Natural killer cell (primary cell): ENCODE results near the gene IL1B. TPM values are rescaled to one million over a fixed set of nuclear protein-coding genes. Genes with fewer than 3 reads are reported as not detected.
A peak's percentile ranks its signal among the peaks of the same experiment; 100 is the strongest.

Source experiments
- ATAC-seq, 3 donors: fragments of 150-1000 bp in 2 of 3; fragments of 200-7000 bp in 1 of 3; cut with Tn5 transposase; 1 replicate in 1 of 3; 2 replicates in 2 of 3; pipeline ENCODE4 v1.10.0; 2021; ENCODE audit warnings: mild to moderate bottlenecking in 2 of 3, moderate library complexity in 2 of 3
- DNase-seq, 2 donors: peaks; one replicate each; pipeline versions ENCODE4 v3.0.0 to v3.0.0-alpha.2; 2013 to 2021; ENCODE audit warnings: mixed read lengths in 1 of 2
- H3K27ac ChIP-seq: one replicate; pipeline ENCODE4 v1.5.1; 2013; ENCODE audit warnings: mild to moderate bottlenecking, low read length
- H3K27me3 ChIP-seq: one replicate; pipeline ENCODE4 v1.6.1; 2013; ENCODE audit warnings: low read length; ENCODE audit not compliant: control insufficient read depth, insufficient read depth
- H3K36me3 ChIP-seq: one replicate; pipeline ENCODE4 v1.6.1; 2013; ENCODE audit warnings: low read length; ENCODE audit not compliant: control insufficient read depth, insufficient read depth
- H3K4me1 ChIP-seq: one replicate; pipeline ENCODE4 v1.6.1; 2013; ENCODE audit warnings: low read length; ENCODE audit not compliant: control insufficient read depth, insufficient read depth
- H3K4me3 ChIP-seq: one replicate; pipeline ENCODE4 v1.5.1; 2013; ENCODE audit warnings: low read length
- H3K9me3 ChIP-seq: one replicate; pipeline ENCODE4 v1.6.1; 2013; ENCODE audit warnings: low read length; ENCODE audit not compliant: control insufficient read depth, insufficient read depth
- H3K27ac Mint-ChIP-seq, 2 donors: one replicate each; pipeline ENCODE4 v1.8.0; 2022; ENCODE audit warnings: mild to moderate bottlenecking in 2 of 2, mixed read lengths in 2 of 2, moderate library complexity in 1 of 2
- H3K27me3 Mint-ChIP-seq, 2 donors: one replicate each; pipeline ENCODE4 v1.8.0; 2022; ENCODE audit warnings: low read depth in 2 of 2, mixed read lengths in 2 of 2
- H3K36me3 Mint-ChIP-seq: one replicate; pipeline ENCODE4 v1.8.0; 2022; ENCODE audit warnings: mixed read lengths
- H3K4me1 Mint-ChIP-seq, 2 donors: one replicate each; pipeline ENCODE4 v1.8.0; 2022; ENCODE audit warnings: mixed read lengths in 2 of 2
- H3K4me3 Mint-ChIP-seq: one replicate; pipeline ENCODE4 v1.8.0; 2022; ENCODE audit warnings: mild to moderate bottlenecking, moderate library complexity, mixed read lengths
- H3K9me3 Mint-ChIP-seq, 2 donors: one replicate each; pipeline ENCODE4 v1.8.0; 2022; ENCODE audit warnings: mixed read lengths in 2 of 2
- WGBS: methylation state at CpG from one replicate; pipeline ENCODE4 v1.1.7; 2013; ENCODE audit warnings: missing lambda C conversion rate; ENCODE audit not compliant: insufficient coverage; 5-methylcytosine and 5-hydroxymethylcytosine counted together
- intact Hi-C: fragments of 100-400 bp; cut with micrococcal nuclease; formaldehyde crosslinking; loops from one replicate; pipeline ENCODE4 v1.14.2; 2022
- total RNA-seq, 4 donors: library from RNA; stranded (reverse); fragments of 120-200 nt in 1 of 4; gene quantifications; one replicate each; pipeline versions ENCODE4 v1.2.3 to v1.2.4, GENCODE V29; 2013 to 2022
- TF ChIP-seq, protein P1 (sequence below): fragments of 200-600 bp; IDR thresholded peaks from one replicate; pipeline ENCODE4 v1.8.0; 2022; ENCODE audit warnings: antibody characterized with exemption

The IL1B gene
- total RNA-seq, 3 donors from 2014 or later (not counting 1 experiment from before 2014, with no cell fraction given), result 92.6 to 250 (median 110) TPM

DNA sequence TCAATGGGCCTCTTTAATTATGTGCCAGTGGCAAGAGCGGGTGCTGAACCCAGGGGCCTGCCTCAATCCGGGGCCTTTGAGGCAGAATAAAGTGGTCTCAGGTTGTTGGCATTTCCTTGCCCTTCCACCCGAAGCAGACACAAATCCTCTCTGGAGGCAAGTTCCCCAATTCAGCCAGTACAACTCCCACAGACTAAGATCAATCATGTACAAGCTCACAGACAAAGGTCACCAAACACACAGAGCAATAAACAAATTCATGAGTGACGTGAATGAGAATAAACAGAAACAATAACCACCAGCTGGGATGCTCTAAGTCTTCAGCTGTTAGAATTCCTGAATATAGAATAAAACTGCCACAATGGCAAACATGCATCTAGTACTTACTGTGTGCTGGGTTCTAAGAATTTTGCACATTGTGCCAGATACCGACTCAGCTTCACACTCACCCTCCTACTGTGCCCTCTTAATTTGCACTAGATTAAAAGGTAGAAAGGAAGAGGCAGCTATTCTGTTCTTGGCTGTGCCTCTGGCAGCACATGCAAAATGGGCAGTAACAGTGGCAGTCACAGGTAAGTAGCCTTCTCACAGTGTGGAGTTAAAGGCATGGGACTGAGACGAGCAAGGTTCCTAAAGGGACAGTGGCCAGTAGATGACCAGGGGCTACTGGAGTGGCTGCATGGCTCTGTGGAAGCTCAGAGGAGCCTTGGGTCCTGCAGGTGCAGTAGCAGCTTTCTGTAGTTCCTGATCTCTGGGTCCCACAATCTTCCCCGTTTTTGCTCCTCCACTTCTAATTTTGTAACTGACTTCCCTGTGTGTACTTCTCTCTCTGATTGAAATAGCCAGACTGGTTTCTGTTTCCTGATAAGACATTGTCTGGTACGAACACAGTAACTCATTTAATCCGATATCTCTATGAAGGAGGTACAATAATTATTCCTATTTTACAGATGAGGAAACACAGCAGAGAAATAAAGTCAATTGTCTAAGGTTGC is 34.6 kb upstream of the IL1B start:
- no peaks in the 10 kb centered on the region for H3K27me3 ChIP-seq
- H3K4me3 Mint-ChIP-seq, result no peak overlapping the region
- DNase-seq (no peak), ATAC-seq (no peak)
- H3K4me1 ChIP-seq, result no peaks in the 10 kb centered on the region
- H3K9me3 ChIP-seq, result no peaks in the 10 kb centered on the region
- intact Hi-C loops, result no loop called here
- H3K27me3 Mint-ChIP-seq, result peaks cover 7 to 16% of the 10 kb centered on the region in 2 donors
- peaks cover 17 to 19% of the 10 kb centered on the region in 2 donors for H3K4me1 Mint-ChIP-seq
- H3K27ac Mint-ChIP-seq, result no peak overlapping the region
- WGBS, result 68% methylated on average over 6 of the region's 9 CpGs
- no peak overlapping the region for H3K4me3 ChIP-seq
- no peak overlapping the region for H3K27ac ChIP-seq
- H3K36me3 ChIP-seq, result no peaks in the 10 kb centered on the region
- H3K9me3 Mint-ChIP-seq, result no peaks in the 10 kb centered on the region
- H3K36me3 Mint-ChIP-seq, result no peaks in the 10 kb centered on the region
- TF ChIP-seq, protein P1, sequence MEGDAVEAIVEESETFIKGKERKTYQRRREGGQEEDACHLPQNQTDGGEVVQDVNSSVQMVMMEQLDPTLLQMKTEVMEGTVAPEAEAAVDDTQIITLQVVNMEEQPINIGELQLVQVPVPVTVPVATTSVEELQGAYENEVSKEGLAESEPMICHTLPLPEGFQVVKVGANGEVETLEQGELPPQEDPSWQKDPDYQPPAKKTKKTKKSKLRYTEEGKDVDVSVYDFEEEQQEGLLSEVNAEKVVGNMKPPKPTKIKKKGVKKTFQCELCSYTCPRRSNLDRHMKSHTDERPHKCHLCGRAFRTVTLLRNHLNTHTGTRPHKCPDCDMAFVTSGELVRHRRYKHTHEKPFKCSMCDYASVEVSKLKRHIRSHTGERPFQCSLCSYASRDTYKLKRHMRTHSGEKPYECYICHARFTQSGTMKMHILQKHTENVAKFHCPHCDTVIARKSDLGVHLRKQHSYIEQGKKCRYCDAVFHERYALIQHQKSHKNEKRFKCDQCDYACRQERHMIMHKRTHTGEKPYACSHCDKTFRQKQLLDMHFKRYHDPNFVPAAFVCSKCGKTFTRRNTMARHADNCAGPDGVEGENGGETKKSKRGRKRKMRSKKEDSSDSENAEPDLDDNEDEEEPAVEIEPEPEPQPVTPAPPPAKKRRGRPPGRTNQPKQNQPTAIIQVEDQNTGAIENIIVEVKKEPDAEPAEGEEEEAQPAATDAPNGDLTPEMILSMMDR, result no peak

DNA sequence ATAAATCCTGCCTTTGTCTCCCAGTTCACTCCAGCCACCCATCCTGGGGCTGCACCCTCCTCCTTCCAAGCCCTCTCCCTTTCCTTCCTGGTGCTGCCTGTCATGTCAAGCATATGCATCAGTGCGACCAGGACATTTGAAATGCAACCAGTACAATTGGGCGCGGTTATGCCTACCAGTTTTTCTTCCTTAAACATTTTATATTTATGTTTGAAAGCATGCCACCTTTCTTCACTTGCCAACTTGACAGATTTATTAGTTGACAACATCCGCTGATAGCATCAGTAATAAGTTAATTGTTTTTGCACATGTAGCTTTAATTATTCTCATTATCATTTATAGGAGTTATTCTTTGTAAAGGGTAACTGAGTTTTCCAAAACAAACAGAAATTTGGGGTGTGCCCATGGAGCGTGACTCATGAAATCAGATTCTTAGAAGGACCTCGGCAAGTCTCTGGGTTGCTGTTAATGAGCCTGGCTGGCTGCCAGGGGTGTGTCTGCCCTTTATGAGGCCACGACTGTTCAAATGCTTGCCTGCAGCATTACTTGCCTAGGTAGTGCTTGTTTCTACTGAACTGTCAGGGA is 32.8 kb upstream of the IL1B start:
- Histone ChIP-seq H3K27me3 (no peaks in the 10 kb centered on the region), H3K4me1 (no peaks in the 10 kb centered on the region), H3K27ac (no peak overlapping the region), H3K36me3 (no peaks in the 10 kb centered on the region), H3K4me3 (no peak overlapping the region), H3K9me3 (no peaks in the 10 kb centered on the region)
- no peak overlapping the region for H3K27ac Mint-ChIP-seq
- ATAC-seq, result peak in 1 of 3 donors; percentile 34
- intact Hi-C loops, result no loop called here
- TF ChIP-seq, protein P1, result no peak
- 36% methylated on average over 6 of the region's 7 CpGs for WGBS
- peaks cover 17 to 19% of the 10 kb centered on the region in 2 donors for H3K4me1 Mint-ChIP-seq
- no peaks in the 10 kb centered on the region for H3K9me3 Mint-ChIP-seq
- no peak overlapping the region for H3K4me3 Mint-ChIP-seq
- H3K27me3 Mint-ChIP-seq, result peaks cover 7 to 16% of the 10 kb centered on the region in 2 donors
- peak in 1 of 2 donors; percentile 34 for DNase-seq
- H3K36me3 Mint-ChIP-seq, result no peaks in the 10 kb centered on the region

DNA sequence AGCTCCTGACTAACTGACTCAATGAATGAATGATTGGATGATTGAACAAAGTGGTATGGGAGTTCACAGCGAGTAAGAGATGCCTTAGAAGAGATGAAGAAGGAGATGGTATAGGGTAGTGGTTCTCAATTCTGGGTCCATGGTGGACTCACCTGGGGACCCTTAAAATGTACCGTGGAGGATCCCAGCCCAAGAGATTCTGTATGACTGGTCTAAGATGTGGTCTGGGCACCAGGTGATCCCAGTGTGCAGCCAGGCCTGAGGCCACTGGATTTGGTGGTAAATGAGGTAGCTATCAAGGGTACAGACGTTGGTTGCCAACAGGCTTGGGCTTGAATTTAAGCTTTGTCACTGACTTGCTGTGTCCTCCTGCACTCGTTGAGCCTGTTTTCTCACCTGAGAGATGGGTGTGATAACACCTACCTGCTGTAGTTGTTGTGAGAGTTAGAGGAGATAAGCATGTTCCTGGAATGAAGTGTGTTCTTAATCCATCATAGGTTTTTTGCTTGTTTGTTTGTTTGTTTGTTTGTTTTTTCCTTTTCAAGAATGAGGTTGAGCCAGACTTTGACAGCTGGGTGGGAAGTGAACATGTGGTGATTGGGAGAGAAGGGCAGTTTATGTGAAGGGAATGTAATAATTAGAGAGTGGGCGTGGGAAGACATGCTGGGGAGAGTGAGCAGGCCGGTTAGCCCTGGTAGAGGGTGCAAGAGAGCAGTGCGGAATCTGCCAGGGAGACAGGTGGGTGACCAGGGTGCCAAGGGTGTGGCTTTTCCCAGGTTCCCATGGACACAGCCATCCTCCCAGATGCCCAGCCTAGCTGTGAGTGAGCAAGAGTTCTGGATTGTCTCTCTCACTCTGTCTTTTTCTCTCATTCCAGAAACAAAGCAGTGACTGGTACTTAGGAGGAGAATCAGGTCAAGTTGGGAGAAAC is 31.4 kb upstream of the IL1B start:
- ATAC-seq, result no peak
- DNase-seq, result no peak
- H3K36me3 ChIP-seq, result no peaks in the 10 kb centered on the region
- Mint-ChIP-seq H3K4me3 (no peak overlapping the region), H3K9me3 (no peaks in the 10 kb centered on the region), H3K27me3 (peaks cover 7 to 14% of the 10 kb centered on the region in 2 donors), H3K27ac (no peak overlapping the region), H3K36me3 (no peaks in the 10 kb centered on the region), H3K4me1 (peaks cover 17 to 19% of the 10 kb centered on the region in 2 donors)
- no peak overlapping the region for H3K27ac ChIP-seq
- intact Hi-C loops, result no loop called here
- no peaks in the 10 kb centered on the region for H3K4me1 ChIP-seq
- TF ChIP-seq, protein P1, result no peak
- 80% methylated on average over 7 of the region's 7 CpGs for WGBS
- no peaks in the 10 kb centered on the region for H3K9me3 ChIP-seq
- H3K4me3 ChIP-seq, result no peak overlapping the region
- H3K27me3 ChIP-seq, result no peaks in the 10 kb centered on the region
